AG10803 (cell line): ENCODE measurements around the gene CCDC83.

Experiments used
- DNase-seq: peaks from one replicate; pipeline ENCODE4 v3.0.0; 2010; ENCODE audit warnings: low read depth
- H3K4me3 ChIP-seq: 2 replicates; pipeline ENCODE4 v1.5.1; 2011; ENCODE audit warnings: mild to moderate bottlenecking, low read length, control low read depth
- CTCF ChIP-seq: conservative IDR thresholded peaks from 2 replicates; pipeline ENCODE4 v1.5.1; 2011; ENCODE audit warnings: mild to moderate bottlenecking, low read length, control low read depth, inconsistent platforms

Gene CCDC83

GRCh38 chr11:85855341-85855656 is at the start of gene CCDC83:
Gene CCDC83 (plus strand): TSS chr11:85855383. CDS start chr11:85865124, 9,741 bp downstream.
- DNase-seq = peak; percentile 19
- peak within 1 kb of the TSS; percentile 74 for H3K4me3 ChIP-seq
- TF ChIP-seq CTCF = no peak

GRCh38 chr11:85805387-85805786 is 49.8 kb upstream of the CCDC83 start:
- no peak overlapping the region for H3K4me3 ChIP-seq
- peak; percentile 55 for DNase-seq
- TF ChIP-seq CTCF = no peak

- no peak for DNase-seq
- TF ChIP-seq CTCF = no peak
- no peak overlapping the region for H3K4me3 ChIP-seq
Observed at GRCh38 chr11:85806016-85806415, 49.2 kb upstream of the CCDC83 start.

GRCh38 chr11:85806876-85807275 is 48.3 kb upstream of the CCDC83 start:
- H3K4me3 ChIP-seq = no peak overlapping the region
- TF ChIP-seq CTCF = no peak
- DNase-seq = no peak

- DNase-seq = no peak
- H3K4me3 ChIP-seq = peak overlapping the region; percentile 74
- TF ChIP-seq CTCF = no peak
Observed at GRCh38 chr11:85809191-85809590, 46.0 kb upstream of the CCDC83 start.

- TF ChIP-seq CTCF = peak; percentile 43
- DNase-seq = no peak
- H3K4me3 ChIP-seq = peak overlapping the region; percentile 74
Observed at GRCh38 chr11:85809863-85810262, 45.3 kb upstream of the CCDC83 start.

GRCh38 chr11:85810521-85810870 is 44.7 kb upstream of the CCDC83 start:
- no peak for DNase-seq
- TF ChIP-seq CTCF = no peak
- peak overlapping the region; percentile 74 for H3K4me3 ChIP-seq
